ENCODE data around the gene HADHB.

DNA sequence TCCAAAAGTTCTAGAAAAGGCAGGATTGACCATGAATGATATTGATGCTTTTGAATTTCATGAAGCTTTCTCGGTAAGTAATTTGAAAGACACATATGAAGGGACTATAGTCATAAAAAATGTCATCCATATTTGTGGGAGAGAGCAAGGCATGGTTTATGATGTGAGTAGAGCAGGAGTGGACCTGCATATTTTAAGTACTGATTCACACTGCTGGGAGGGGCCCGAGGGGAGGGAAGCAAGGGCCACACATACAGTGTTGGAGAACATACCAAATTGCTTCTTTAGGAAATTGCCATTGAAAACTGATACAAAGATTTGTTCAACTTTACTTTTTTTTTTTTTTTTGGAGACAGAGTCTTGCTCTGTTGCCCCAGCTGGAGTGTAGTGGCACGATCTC, 39.4 kb downstream of the HADHB start:
- TF ChIP-seq REST (IDR thresholded peaks at IDR 0.05; ENCODE audit: insufficient read depth in 1 of 2, low read depth in 2 of 2, low read length in 2 of 2) (no peak), TAF1 (IDR thresholded peaks at IDR 0.05; ENCODE audit: borderline replicate concordance, insufficient read depth, low read length) (no peak)
